ENCODE data around the gene OR14A16. TPM values are rescaled to one million over a fixed set of nuclear protein-coding genes. Genes with fewer than 3 reads are reported as not detected.

The OR14A16 gene
- total RNA-seq, 1 donor = not detected

DNA sequence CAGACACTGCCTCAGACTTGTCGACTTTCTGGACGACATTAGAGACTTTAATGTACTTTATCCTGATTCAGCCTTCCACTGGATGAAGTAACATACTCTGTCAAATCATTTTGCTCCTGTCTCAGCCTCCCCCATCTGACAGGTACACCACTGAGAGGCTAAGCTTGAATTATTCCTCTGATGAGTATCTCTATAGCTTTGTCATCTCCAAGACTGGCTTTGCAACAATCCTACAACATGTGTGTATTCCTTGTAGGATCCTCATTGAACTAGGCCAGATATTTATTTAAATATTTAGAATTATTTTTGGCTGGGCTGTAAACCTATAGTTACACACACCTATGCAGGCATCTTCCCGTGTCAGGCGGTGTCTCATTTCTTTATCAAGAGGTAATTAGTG lies 32.0 kb upstream of the OR14A16 start:
- no peak overlapping the region for H3K4me3 ChIP-seq (ENCODE audit: low read depth, low read length)
- no peak for DNase-seq (ENCODE audit: low read depth)
- TF ChIP-seq, protein P1, sequence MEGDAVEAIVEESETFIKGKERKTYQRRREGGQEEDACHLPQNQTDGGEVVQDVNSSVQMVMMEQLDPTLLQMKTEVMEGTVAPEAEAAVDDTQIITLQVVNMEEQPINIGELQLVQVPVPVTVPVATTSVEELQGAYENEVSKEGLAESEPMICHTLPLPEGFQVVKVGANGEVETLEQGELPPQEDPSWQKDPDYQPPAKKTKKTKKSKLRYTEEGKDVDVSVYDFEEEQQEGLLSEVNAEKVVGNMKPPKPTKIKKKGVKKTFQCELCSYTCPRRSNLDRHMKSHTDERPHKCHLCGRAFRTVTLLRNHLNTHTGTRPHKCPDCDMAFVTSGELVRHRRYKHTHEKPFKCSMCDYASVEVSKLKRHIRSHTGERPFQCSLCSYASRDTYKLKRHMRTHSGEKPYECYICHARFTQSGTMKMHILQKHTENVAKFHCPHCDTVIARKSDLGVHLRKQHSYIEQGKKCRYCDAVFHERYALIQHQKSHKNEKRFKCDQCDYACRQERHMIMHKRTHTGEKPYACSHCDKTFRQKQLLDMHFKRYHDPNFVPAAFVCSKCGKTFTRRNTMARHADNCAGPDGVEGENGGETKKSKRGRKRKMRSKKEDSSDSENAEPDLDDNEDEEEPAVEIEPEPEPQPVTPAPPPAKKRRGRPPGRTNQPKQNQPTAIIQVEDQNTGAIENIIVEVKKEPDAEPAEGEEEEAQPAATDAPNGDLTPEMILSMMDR (IDR thresholded peaks at IDR 0.05; ENCODE audit: insufficient read depth, low read length) = no peak

DNA sequence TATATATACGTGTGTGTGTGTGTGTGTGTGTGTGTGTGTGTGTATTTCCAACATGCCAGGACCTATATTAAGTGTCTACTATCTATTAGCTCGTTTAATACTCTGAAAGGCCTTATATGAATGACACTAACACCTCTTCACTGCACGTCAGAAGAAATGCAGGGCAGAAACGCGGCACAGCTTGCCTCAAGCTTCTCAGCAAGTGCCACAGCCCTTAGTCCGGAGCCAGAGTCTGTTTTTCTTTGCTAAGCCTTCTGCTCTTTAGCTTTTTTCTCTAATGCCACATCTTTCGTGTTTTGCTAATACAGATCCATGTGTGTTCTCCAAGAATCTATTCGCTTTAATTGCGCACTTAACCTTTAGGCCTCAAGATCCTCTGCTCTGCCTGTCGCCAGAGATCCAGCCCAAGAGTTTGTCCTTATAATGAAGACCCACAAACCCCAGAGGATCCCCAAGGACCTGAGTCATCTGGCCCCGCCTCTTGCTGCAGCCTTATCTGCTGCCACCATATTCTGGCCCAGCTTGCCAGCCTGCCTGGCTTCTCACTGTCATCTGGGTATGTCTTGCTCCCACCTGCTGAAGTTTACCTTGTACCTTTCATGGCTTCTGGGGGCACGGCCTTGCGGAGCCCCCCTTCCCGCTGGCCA lies 31.1 kb upstream of the OR14A16 start:
- DNase-seq (ENCODE audit: low read depth) = no peak
- TF ChIP-seq, protein P1 (IDR thresholded peaks at IDR 0.05; ENCODE audit: insufficient read depth, low read length) = no peak
- H3K4me3 ChIP-seq (ENCODE audit: low read depth, low read length) = no peak overlapping the region

- TF ChIP-seq, protein P1 (IDR thresholded peaks at IDR 0.05; ENCODE audit: insufficient read depth, low read length) = no peak
- no peak overlapping the region for H3K4me3 ChIP-seq (ENCODE audit: low read depth, low read length)
- DNase-seq (ENCODE audit: low read depth) = no peak
These were observed 25.7 kb upstream of the OR14A16 start for GRCh38 chr1:247849616-247850015.

- TF ChIP-seq, protein P1 (IDR thresholded peaks at IDR 0.05; ENCODE audit: insufficient read depth, low read length) = no peak
- no peak for DNase-seq (ENCODE audit: low read depth)
- H3K4me3 ChIP-seq (ENCODE audit: low read depth, low read length) = no peak overlapping the region
These were observed 24.4 kb upstream of the OR14A16 start for GRCh38 chr1:247848346-247848745.

GRCh38 chr1:247845693-247846017 lies 21.7 kb upstream of the OR14A16 start:
- no peak overlapping the region for H3K4me3 ChIP-seq (ENCODE audit: low read depth, low read length)
- TF ChIP-seq, protein P1 (IDR thresholded peaks at IDR 0.05; ENCODE audit: insufficient read depth, low read length) = no peak
- no peak for DNase-seq (ENCODE audit: low read depth)

DNA sequence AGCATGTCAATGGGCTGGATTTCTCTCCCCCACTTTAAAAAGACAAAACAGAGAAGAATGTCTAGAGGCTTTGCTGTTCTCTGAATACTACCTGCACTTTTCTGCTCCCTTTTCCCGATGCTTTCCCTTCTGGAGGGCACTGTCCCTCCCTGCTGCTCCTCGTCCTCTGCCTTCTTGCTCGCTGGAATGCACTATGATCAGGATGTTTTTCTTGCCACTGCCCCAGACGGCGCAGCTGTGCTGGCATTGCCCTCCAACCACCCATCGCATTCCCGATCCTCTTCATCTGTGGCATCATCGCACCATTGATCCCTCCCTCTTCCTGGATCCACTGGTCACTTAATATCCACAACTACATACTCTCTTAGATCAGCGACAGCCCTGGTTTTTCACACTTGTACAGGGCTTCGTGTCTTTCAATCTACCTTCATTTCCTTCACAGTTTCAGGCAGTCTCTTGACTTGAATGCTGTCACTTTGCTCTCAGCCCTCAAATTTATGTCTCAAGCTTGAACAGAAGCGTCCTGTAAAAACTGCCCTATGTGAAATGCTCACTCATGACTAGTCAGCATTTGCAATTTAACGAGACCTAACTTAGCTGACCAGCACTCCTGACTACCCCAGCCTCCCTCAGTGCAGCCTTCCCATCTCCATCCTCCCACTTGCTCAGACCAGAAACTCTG lies 21.2 kb upstream of the OR14A16 start:
- TF ChIP-seq, protein P1 (IDR thresholded peaks at IDR 0.05; ENCODE audit: insufficient read depth, low read length) = no peak
- no peak overlapping the region for H3K4me3 ChIP-seq (ENCODE audit: low read depth, low read length)
- no peak for DNase-seq (ENCODE audit: low read depth)
